ENCODE data around the gene CNPPD1.

Gene CNPPD1

GRCh38 chr2:219175928-219176817 is 552 bp downstream of the CNPPD1 start:
- ATAC-seq: peak; percentile 31
- peaks cover 88% of the 10 kb centered on the region for H3K36me3 Mint-ChIP-seq
- H3K27ac Mint-ChIP-seq: peak overlapping the region; percentile 99
- peak overlapping the region; percentile 96 for H3K4me3 Mint-ChIP-seq
- DNase-seq (ENCODE audit: low spot score in 2 of 2): peak; percentile 25 to 74
- no peaks in the 10 kb centered on the region for H3K9me3 Mint-ChIP-seq
- H3K4me1 Mint-ChIP-seq: peaks cover 57% of the 10 kb centered on the region

GRCh38 chr2:219175486-219175885 is 1.2 kb downstream of the CNPPD1 start:
- Mint-ChIP-seq H3K27ac (peak overlapping the region; percentile 99), H3K9me3 (no peaks in the 10 kb centered on the region), H3K36me3 (peaks cover 87% of the 10 kb centered on the region), H3K4me1 (peaks cover 54% of the 10 kb centered on the region), H3K4me3 (peak overlapping the region; percentile 96)
- no peak for ATAC-seq
- DNase-seq (ENCODE audit: low spot score in 2 of 2): no peak

GRCh38 chr2:219174801-219175200 is 1.9 kb downstream of the CNPPD1 start:
- ATAC-seq: no peak
- Mint-ChIP-seq H3K4me1 (peaks cover 59% of the 10 kb centered on the region), H3K36me3 (peaks cover 87% of the 10 kb centered on the region), H3K4me3 (peak overlapping the region; percentile 96), H3K9me3 (no peaks in the 10 kb centered on the region), H3K27ac (peak overlapping the region; percentile 85)
- no peak for DNase-seq (ENCODE audit: low spot score in 2 of 2)

GRCh38 chr2:219174146-219174545 is 2.6 kb downstream of the CNPPD1 start:
- no peaks in the 10 kb centered on the region for H3K9me3 Mint-ChIP-seq
- H3K4me1 Mint-ChIP-seq: peaks cover 61% of the 10 kb centered on the region
- DNase-seq (ENCODE audit: low spot score in 2 of 2): no peak
- peak overlapping the region; percentile 85 for H3K27ac Mint-ChIP-seq
- H3K36me3 Mint-ChIP-seq: peaks cover 84% of the 10 kb centered on the region
- ATAC-seq: no peak
- peak overlapping the region; percentile 96 for H3K4me3 Mint-ChIP-seq

GRCh38 chr2:219173176-219173575 is 3.5 kb downstream of the CNPPD1 start:
- ATAC-seq: no peak
- Mint-ChIP-seq H3K27ac (peak overlapping the region; percentile 81), H3K4me1 (peaks cover 65% of the 10 kb centered on the region), H3K4me3 (no peak overlapping the region), H3K36me3 (peaks cover 76% of the 10 kb centered on the region), H3K9me3 (no peaks in the 10 kb centered on the region)
- no peak for DNase-seq (ENCODE audit: low spot score in 2 of 2)

- Mint-ChIP-seq H3K27ac (peak overlapping the region; percentile 81), H3K4me3 (no peak overlapping the region), H3K9me3 (no peaks in the 10 kb centered on the region), H3K4me1 (peaks cover 63% of the 10 kb centered on the region), H3K36me3 (peaks cover 71% of the 10 kb centered on the region)
- ATAC-seq (no peak), DNase-seq (ENCODE audit: low spot score in 2 of 2) (no peak)
Measured at GRCh38 chr2:219172231-219173154, 4.2 kb downstream of the CNPPD1 start.

GRCh38 chr2:219171231-219171651 is 5.5 kb downstream of the CNPPD1 start:
- Mint-ChIP-seq H3K4me3 (no peak overlapping the region), H3K27ac (peak overlapping the region; percentile 81), H3K4me1 (peaks cover 57% of the 10 kb centered on the region), H3K36me3 (peaks cover 64% of the 10 kb centered on the region), H3K9me3 (no peaks in the 10 kb centered on the region)
- ATAC-seq (no peak), DNase-seq (ENCODE audit: low spot score in 2 of 2) (peak in 1 of 2 donors; percentile 64)

- Mint-ChIP-seq H3K9me3 (no peaks in the 10 kb centered on the region), H3K27ac (peak within 1 kb of the TSS; percentile 81)
- peak; percentile 73 for ATAC-seq
Measured at GRCh38 chr2:219169930-219170654, 6.6 kb downstream of the CNPPD1 start, which contains the start of gene SLC23A3. Gene SLC23A3 (minus strand): TSS chr2:219170029. CDS start chr2:219169984, 45 bp downstream.

GRCh38 chr2:219168932-219169331 is 7.8 kb downstream of the CNPPD1 start:
- Mint-ChIP-seq H3K4me1 (peaks cover 40% of the 10 kb centered on the region), H3K4me3 (no peak overlapping the region), H3K9me3 (no peaks in the 10 kb centered on the region), H3K27ac (peak overlapping the region; percentile 81), H3K36me3 (peaks cover 41% of the 10 kb centered on the region)
- ATAC-seq (no peak), DNase-seq (ENCODE audit: low spot score in 2 of 2) (no peak)

More at GRCh38 chr2:219169930-219170654, 6.6 kb downstream of the CNPPD1 start, which contains the start of gene SLC23A3:
- Mint-ChIP-seq H3K4me1 (peaks cover 50% of the 10 kb centered on the region), H3K4me3 (no peak within 1 kb of the TSS), H3K36me3 (peaks cover 53% of the 10 kb centered on the region)
- DNase-seq (ENCODE audit: low spot score in 2 of 2): no peak

- Mint-ChIP-seq H3K36me3 (peaks cover 37% of the 10 kb centered on the region), H3K27ac (peak overlapping the region; percentile 49), H3K4me1 (peaks cover 37% of the 10 kb centered on the region), H3K9me3 (no peaks in the 10 kb centered on the region), H3K4me3 (no peak overlapping the region)
- DNase-seq (ENCODE audit: low spot score in 2 of 2): no peak
- no peak for ATAC-seq
Measured at GRCh38 chr2:219168526-219168925, 8.2 kb downstream of the CNPPD1 start.

- Mint-ChIP-seq H3K36me3 (peaks cover 32% of the 10 kb centered on the region), H3K9me3 (no peaks in the 10 kb centered on the region), H3K27ac (peak overlapping the region; percentile 49), H3K4me1 (peaks cover 33% of the 10 kb centered on the region), H3K4me3 (no peak overlapping the region)
- no peak for DNase-seq (ENCODE audit: low spot score in 2 of 2)
- no peak for ATAC-seq
Measured at GRCh38 chr2:219167997-219168396, 8.7 kb downstream of the CNPPD1 start.

GRCh38 chr2:219165058-219165911 is 11.4 kb downstream of the CNPPD1 start:
- H3K36me3 Mint-ChIP-seq: peaks cover 13% of the 10 kb centered on the region
- no peaks in the 10 kb centered on the region for H3K9me3 Mint-ChIP-seq
- no peak for DNase-seq (ENCODE audit: low spot score in 2 of 2)
- no peak overlapping the region for H3K4me3 Mint-ChIP-seq
- no peak overlapping the region for H3K27ac Mint-ChIP-seq
- no peak for ATAC-seq
- H3K4me1 Mint-ChIP-seq: peaks cover 38% of the 10 kb centered on the region

- H3K27ac Mint-ChIP-seq: no peak overlapping the region
- H3K4me1 Mint-ChIP-seq: peaks cover 23% of the 10 kb centered on the region
- H3K4me3 Mint-ChIP-seq: no peak overlapping the region
- ATAC-seq (no peak), DNase-seq (ENCODE audit: low spot score in 2 of 2) (no peak)
- peaks cover 8% of the 10 kb centered on the region for H3K36me3 Mint-ChIP-seq
- H3K9me3 Mint-ChIP-seq: no peaks in the 10 kb centered on the region
Measured at GRCh38 chr2:219163156-219163555, 13.6 kb downstream of the CNPPD1 start.

- no peaks in the 10 kb centered on the region for H3K9me3 Mint-ChIP-seq
Measured at GRCh38 chr2:219161097-219161496, 15.6 kb downstream of the CNPPD1 start.

More at GRCh38 chr2:219161097-219161496, 15.6 kb downstream of the CNPPD1 start:
- Mint-ChIP-seq H3K4me3 (peak overlapping the region; percentile 83), H3K4me1 (peaks cover 23% of the 10 kb centered on the region), H3K27ac (peak overlapping the region; percentile 94), H3K36me3 (peaks cover 22% of the 10 kb centered on the region)
- DNase-seq (ENCODE audit: low spot score in 2 of 2) (no peak), ATAC-seq (no peak)

Data from stimulated activated effector memory CD8-positive, alpha-beta T cell treated with anti-CD3 and anti-CD28 coated beads, Interleukin-12 subunit alpha, Interleukin-12 subunit beta, amount 100 ng/mL, for 72 hours (primary cell).